Calu3 (cell line): ENCODE measurements around the gene IQCH. TPM values are rescaled to one million over a fixed set of nuclear protein-coding genes. Genes with fewer than 3 reads are reported as not detected.

Experiments
- BruUV-seq: library from RNA; stranded (reverse); fragments of 400-500 nt; replicated peaks from 2 replicates; lab custom pipeline; 2021; lab: Mats Ljungman, UMichigan
- CTCF ChIA-PET: fragments of 300-600 bp; sonication (Branson Sonifier 250); formaldehyde crosslinking; loops from one replicate; lab custom pipeline; 2022; ENCODE audit warnings: antibody characterized with exemption; lab: Charles Lee
- DNase-seq: peaks from one replicate; pipeline ENCODE4 v3.0.0; 2022
- H3K27ac Mint-ChIP-seq: one replicate; pipeline ENCODE4 v1.8.0; 2022; ENCODE audit warnings: mixed read lengths; ENCODE audit not compliant: unreplicated experiment
- H3K27me3 Mint-ChIP-seq: one replicate; pipeline ENCODE4 v1.8.0; 2022; ENCODE audit warnings: mixed read lengths; ENCODE audit not compliant: unreplicated experiment
- H3K36me3 Mint-ChIP-seq: one replicate; pipeline ENCODE4 v1.8.0; 2022; ENCODE audit warnings: mild to moderate bottlenecking, moderate library complexity, mixed read lengths; ENCODE audit not compliant: insufficient read depth, unreplicated experiment
- H3K4me1 Mint-ChIP-seq: one replicate; pipeline ENCODE4 v1.8.0; 2022; ENCODE audit warnings: mild to moderate bottlenecking, low read depth, mixed read lengths; ENCODE audit not compliant: unreplicated experiment
- H3K4me3 Mint-ChIP-seq: one replicate; pipeline ENCODE4 v1.8.0; 2022; ENCODE audit warnings: mild to moderate bottlenecking, low read depth, moderate library complexity, mixed read lengths; ENCODE audit not compliant: unreplicated experiment
- H3K9me3 Mint-ChIP-seq: one replicate; pipeline ENCODE4 v1.8.0; 2022; ENCODE audit warnings: low read depth, mixed read lengths; ENCODE audit not compliant: unreplicated experiment
- CTCF ChIP-seq: fragments of 200-600 bp; IDR thresholded peaks from one replicate; pipeline ENCODE4 v1.8.0; 2022; ENCODE audit warnings: antibody characterized with exemption; ENCODE audit not compliant: unreplicated experiment
- intact Hi-C: fragments of 100-400 bp; cut with micrococcal nuclease; formaldehyde crosslinking; loops from one replicate; pipeline ENCODE4 v1.10.0; 2022; ENCODE audit not compliant: unreplicated experiment
- total RNA-seq: library from RNA; stranded (reverse); gene quantifications from 2 replicates; pipeline ENCODE4 v1.2.3, GENCODE V29; 2022

IQCH gene
- total RNA-seq, 1 experiment from 2014 or later = 5.5 TPM

- DNase-seq = no peak
- Mint-ChIP-seq H3K27ac (no peak overlapping the region), H3K9me3 (no peaks in the 10 kb centered on the region), H3K4me3 (no peak overlapping the region), H3K27me3 (no peaks in the 10 kb centered on the region), H3K4me1 (no peaks in the 10 kb centered on the region), H3K36me3 (no peaks in the 10 kb centered on the region)
- TF ChIP-seq CTCF = no peak
- CTCF ChIA-PET = no interaction called here
- no TSS peak for BruUV-seq
- intact Hi-C loops = no loop called here
These were observed 36.2 kb upstream of the IQCH start for GRCh38 chr15:67218428-67218827.

GRCh38 chr15:67219288-67219687 lies 35.3 kb upstream of the IQCH start:
- H3K4me1 Mint-ChIP-seq = no peaks in the 10 kb centered on the region
- no peaks in the 10 kb centered on the region for H3K27me3 Mint-ChIP-seq
- no peaks in the 10 kb centered on the region for H3K9me3 Mint-ChIP-seq
- TF ChIP-seq CTCF = no peak
- DNase-seq = no peak
- no peaks in the 10 kb centered on the region for H3K36me3 Mint-ChIP-seq
- no peak overlapping the region for H3K4me3 Mint-ChIP-seq
- BruUV-seq = no TSS peak
- CTCF ChIA-PET = no interaction called here
- intact Hi-C loops = no loop called here
- H3K27ac Mint-ChIP-seq = no peak overlapping the region

DNA sequence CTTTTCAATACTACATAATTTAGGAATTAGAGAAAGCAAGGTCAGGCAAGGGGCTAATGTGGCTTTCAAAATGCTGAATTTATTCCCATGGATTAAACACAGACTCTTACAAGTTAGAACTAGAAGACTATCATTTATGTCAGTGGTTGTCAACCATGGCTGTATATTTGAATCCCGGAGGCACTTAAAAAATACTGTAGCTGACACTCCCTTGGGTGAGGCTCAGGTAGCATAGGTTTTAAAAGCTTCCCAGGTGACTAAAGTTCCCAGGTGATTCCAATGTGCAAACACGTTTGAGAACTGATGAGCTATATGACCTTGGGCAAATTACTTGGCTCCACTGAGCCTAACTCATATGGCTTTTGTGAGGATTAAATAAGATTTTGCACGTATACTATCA lies 29.7 kb upstream of the IQCH start:
- CTCF ChIA-PET = interaction anchor here (0.6 kb wide), 1 partner anchor 26 kb away, joined by 5 read pairs; no protein-coding TSS in a partner anchor

GRCh38 chr15:67225336-67225735 lies 29.2 kb upstream of the IQCH start:
- no peak for TF ChIP-seq CTCF
- Mint-ChIP-seq H3K9me3 (no peaks in the 10 kb centered on the region), H3K27me3 (no peaks in the 10 kb centered on the region), H3K4me3 (no peak overlapping the region), H3K27ac (no peak overlapping the region), H3K36me3 (peaks cover 9% of the 10 kb centered on the region), H3K4me1 (no peaks in the 10 kb centered on the region)
- no peak for DNase-seq
- CTCF ChIA-PET = no interaction called here
- intact Hi-C loops = no loop called here
- BruUV-seq = no TSS peak

More for the DNA sequence above, 29.7 kb upstream of the IQCH start:
- DNase-seq = no peak
- intact Hi-C loops = no loop called here
- Mint-ChIP-seq H3K4me1 (no peaks in the 10 kb centered on the region), H3K27ac (no peak overlapping the region), H3K36me3 (peaks cover 9% of the 10 kb centered on the region), H3K4me3 (no peak overlapping the region), H3K27me3 (no peaks in the 10 kb centered on the region), H3K9me3 (no peaks in the 10 kb centered on the region)
- TF ChIP-seq CTCF = no peak
- no TSS peak for BruUV-seq
